Thyroid gland (tissue), 4 donors: Measurements from ENCODE around the gene GARRE1. TPM values are rescaled to one million over a fixed set of nuclear protein-coding genes. Genes with fewer than 3 reads are reported as not detected.

Source experiments
- DNase-seq, 2 donors: peaks; one replicate each; pipeline ENCODE4 v3.0.0-alpha.2; 2019
- H3K27ac ChIP-seq, 3 donors: fragments of 200-600 bp; sonication (generic); 1 replicate in 2 of 3; 2 replicates in 1 of 3; pipeline ENCODE4 v1.5.1; 2016 to 2019; ENCODE audit warnings: mild to moderate bottlenecking in 1 of 3, moderate library complexity in 1 of 3
- H3K27me3 ChIP-seq: fragments of 200-600 bp; sonication (generic); one replicate; pipeline ENCODE4 v1.5.1; 2019
- H3K36me3 ChIP-seq, 2 donors: fragments of 200-600 bp; sonication (generic); one replicate each; pipeline ENCODE4 v1.5.1; 2016 to 2019
- H3K4me1 ChIP-seq, 2 donors: fragments of 200-600 bp; sonication (generic); one replicate each; pipeline ENCODE4 v1.5.1; 2017 to 2019
- H3K4me3 ChIP-seq, 3 donors: fragments of 200-600 bp; sonication (generic); replicated peaks in 1 of 3; 1 replicate in 2 of 3; 2 replicates in 1 of 3; pipeline ENCODE4 v1.5.1; 2016; ENCODE audit warnings: mild to moderate bottlenecking in 1 of 3
- H3K9me3 ChIP-seq: fragments of 200-600 bp; sonication (generic); one replicate; pipeline ENCODE4 v1.5.1; 2017
- CTCF ChIP-seq, 6 experiments: fragments of 200-600 bp in 3 of 6; fragments of 450-650 bp in 3 of 6; sonication (generic) in 3 of 6; IDR thresholded peaks; one replicate each; pipeline ENCODE4 v1.5.1; 2016 to 2019; ENCODE audit warnings: antibody characterized with exemption in 6 of 6, mild to moderate bottlenecking in 2 of 6, inconsistent platforms in 1 of 6, moderate library complexity in 1 of 6
- POLR2A ChIP-seq, 2 donors: fragments of 450-650 bp; IDR thresholded peaks; one replicate each; pipeline ENCODE4 v1.6.1; 2017; ENCODE audit warnings: antibody characterized with exemption in 2 of 2, mild to moderate bottlenecking in 2 of 2, moderate library complexity in 1 of 2
- WGBS, 2 donors: methylation state at CpG; one replicate each; pipeline ENCODE4 v1.1.5; 2017; 5-methylcytosine and 5-hydroxymethylcytosine counted together
- intact Hi-C: fragments of 100-400 bp; cut with DNase I; formaldehyde crosslinking; loops from one replicate; pipeline ENCODE4 v1.15.1; 2023
- total RNA-seq, 4 donors: library from RNA; depleted of rRNA; stranded (reverse); fragments of >200 nt; gene quantifications; one replicate each; pipeline ENCODE4 v1.2.3, GENCODE V29; 2016

GARRE1 gene
- total RNA-seq, 4 donors from 2014 or later = 24.7 to 43.5 (median 30.9) TPM

- no peak for TF ChIP-seq CTCF (IDR thresholded peaks at IDR 0.05)
- TF ChIP-seq POLR2A (IDR thresholded peaks at IDR 0.05) = no peak
- no peak for DNase-seq
- no peaks in the 10 kb centered on the region for H3K9me3 ChIP-seq
- peak overlapping the region in 1 of 3 donors; percentile 34 for H3K27ac ChIP-seq
- WGBS, 2 donors = 87 to 93% methylated on average over 2 of the region's 2 CpGs
- intact Hi-C loops = loop anchor here (10.0 kb wide), 1 partner anchor 119 kb away; no protein-coding TSS in a partner anchor
- H3K27me3 ChIP-seq = no peaks in the 10 kb centered on the region
- no peak overlapping the region for H3K4me3 ChIP-seq
- H3K4me1 ChIP-seq = peaks cover 13 to 18% of the 10 kb centered on the region in 2 donors
- peaks cover 33 to 58% of the 10 kb centered on the region in 2 donors for H3K36me3 ChIP-seq
Measured at GRCh38 chr19:34226036-34226435, 28.3 kb upstream of the GARRE1 start.

DNA sequence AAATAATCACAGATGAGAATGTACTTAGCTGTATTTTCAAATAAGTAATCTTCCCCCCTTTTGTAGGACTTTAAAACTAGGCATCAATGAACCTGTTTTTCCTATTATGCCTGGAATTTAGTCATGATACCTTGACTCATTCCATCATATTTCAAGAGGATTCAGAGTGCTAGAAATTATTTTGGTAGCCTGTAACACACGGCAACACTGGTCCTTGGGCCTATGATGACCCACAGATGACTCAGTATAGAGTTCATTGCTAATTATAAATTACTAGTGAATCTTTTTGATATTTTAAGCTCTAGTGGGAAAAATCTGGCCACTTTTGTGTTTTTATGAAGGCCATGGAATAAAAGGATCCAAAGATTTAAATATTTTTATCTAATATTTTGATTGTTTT, 26.0 kb upstream of the GARRE1 start:
- Histone ChIP-seq H3K27ac (no peak overlapping the region), H3K36me3 (peaks cover 10 to 35% of the 10 kb centered on the region in 2 donors), H3K4me1 (peaks cover 13 to 30% of the 10 kb centered on the region in 2 donors), H3K9me3 (no peaks in the 10 kb centered on the region), H3K4me3 (no peak overlapping the region), H3K27me3 (no peaks in the 10 kb centered on the region)
- 67 to 85% methylated on average over 1 of the region's 1 CpG for WGBS, 2 donors
- TF ChIP-seq CTCF (IDR thresholded peaks at IDR 0.05) = no peak
- TF ChIP-seq POLR2A (IDR thresholded peaks at IDR 0.05) = no peak
- intact Hi-C loops = loop anchor here (10.0 kb wide), 1 partner anchor 116 kb away; no protein-coding TSS in a partner anchor
- DNase-seq = no peak

DNA sequence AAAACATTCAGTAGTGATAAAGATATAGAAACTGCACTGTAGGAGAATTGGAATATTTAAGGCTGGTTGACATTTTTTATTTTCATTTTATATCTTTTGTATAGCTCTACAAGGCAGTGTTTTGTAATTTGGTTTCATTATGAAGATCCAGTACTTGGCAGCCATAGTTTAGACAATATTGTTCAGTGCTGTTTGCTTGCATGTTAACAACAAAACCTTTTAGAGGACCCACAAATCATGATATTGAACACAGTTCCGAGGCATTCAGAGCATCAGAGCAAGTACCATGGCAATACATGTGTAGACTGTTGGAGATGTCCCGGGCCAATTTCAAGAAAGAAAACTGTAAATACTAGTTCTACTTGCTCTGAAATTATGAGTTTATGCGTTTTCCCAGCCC, 25.6 kb upstream of the GARRE1 start:
- TF ChIP-seq POLR2A (IDR thresholded peaks at IDR 0.05) (no peak), CTCF (IDR thresholded peaks at IDR 0.05) (no peak)
- Histone ChIP-seq H3K4me1 (peaks cover 13 to 34% of the 10 kb centered on the region in 2 donors), H3K36me3 (peaks cover 6 to 33% of the 10 kb centered on the region in 2 donors), H3K27me3 (no peaks in the 10 kb centered on the region), H3K9me3 (no peaks in the 10 kb centered on the region), H3K4me3 (no peak overlapping the region), H3K27ac (no peak overlapping the region)
- WGBS, 2 donors = 94 to 96% methylated on average over 3 of the region's 3 CpGs
- DNase-seq = no peak
- intact Hi-C loops = loop anchor here (10.0 kb wide), 1 partner anchor 116 kb away; no protein-coding TSS in a partner anchor

- no peaks in the 10 kb centered on the region for H3K9me3 ChIP-seq
- intact Hi-C loops = loop anchor here (10.0 kb wide), 1 partner anchor 115 kb away; no protein-coding TSS in a partner anchor
- no peak overlapping the region for H3K4me3 ChIP-seq
- 96 to 97% methylated on average over 4 of the region's 4 CpGs for WGBS, 2 donors
- DNase-seq = no peak
- peaks cover 8 to 29% of the 10 kb centered on the region in 2 donors for H3K4me1 ChIP-seq
- H3K36me3 ChIP-seq = peaks cover 5 to 27% of the 10 kb centered on the region in 2 donors
- TF ChIP-seq CTCF (IDR thresholded peaks at IDR 0.05) = no peak
- no peak overlapping the region for H3K27ac ChIP-seq
- H3K27me3 ChIP-seq = no peaks in the 10 kb centered on the region
Measured at GRCh38 chr19:34229721-34230120, 24.6 kb upstream of the GARRE1 start.

GRCh38 chr19:34230820-34231219, 23.5 kb upstream of the GARRE1 start:
- intact Hi-C loops = no loop called here
- H3K4me1 ChIP-seq = peaks cover 0 to 18% of the 10 kb centered on the region in 2 donors
- H3K36me3 ChIP-seq = peaks cover 3 to 21% of the 10 kb centered on the region in 2 donors
- no peak for DNase-seq
- no peaks in the 10 kb centered on the region for H3K9me3 ChIP-seq
- no peaks in the 10 kb centered on the region for H3K27me3 ChIP-seq
- no peak overlapping the region for H3K4me3 ChIP-seq
- no peak overlapping the region for H3K27ac ChIP-seq
- TF ChIP-seq CTCF (IDR thresholded peaks at IDR 0.05) (no peak), POLR2A (IDR thresholded peaks at IDR 0.05) (no peak)
- WGBS, 2 donors = 86 to 90% methylated on average over 10 of the region's 10 CpGs
